ENCODE measurements around the gene PARD3.

GRCh38 chr10:34753014-34753757 is 61.9 kb downstream of the PARD3 start:
- TF ChIP-seq CTCF (conservative IDR thresholded peaks at IDR 0.05) = no peak
- no peak for TF ChIP-seq EZH2 (IDR thresholded peaks at IDR 0.05; ENCODE audit: low read depth)
